ENCODE measurements around the gene PHTF2.

GRCh38 chr7:77839919-77840318 is 41.3 kb downstream of the PHTF2 start:
- TF ChIP-seq CTCF (IDR thresholded peaks at IDR 0.05; ENCODE audit: borderline replicate concordance, extremely low read depth, low read length, poor library complexity, severe bottlenecking) (no peak), EZH2 (IDR thresholded peaks at IDR 0.05; ENCODE audit: borderline replicate concordance, low read depth, low read length, severe bottlenecking) (no peak)

Data from DND-41 (cell line).